Stimulated activated CD8-positive, alpha-beta memory T cell treated with anti-CD3 and anti-CD28 coated beads, Interleukin-15, amount 100 ng/mL, for 48 hours (primary cell): ENCODE results near the gene TBXA2R.
"Not testable (repeated sequence)": the region's sequence is repeated elsewhere in the genome, so short reads cannot be mapped to it uniquely, and the experiment has no call there.

ENCODE experiments used
- DNase-seq, 2 donors: peaks; one replicate each; pipeline ENCODE4 v3.0.0-alpha.2; 2020; ENCODE audit warnings: low read depth in 2 of 2

TBXA2R gene

GRCh38 chr19:3605361-3605760, 1.3 kb downstream of the TBXA2R start:
- DNase-seq: no peak

GRCh38 chr19:3604987-3605343, 1.7 kb downstream of the TBXA2R start:
- no peak for DNase-seq

GRCh38 chr19:3604227-3604986, 2.3 kb downstream of the TBXA2R start:
- DNase-seq: no peak

- DNase-seq: no peak
Observed at GRCh38 chr19:3603121-3603811, 3.4 kb downstream of the TBXA2R start.

GRCh38 chr19:3601021-3601420, 5.7 kb downstream of the TBXA2R start:
- DNase-seq: no peak

- DNase-seq: no peak
Observed at GRCh38 chr19:3599776-3600187, 6.9 kb downstream of the TBXA2R start.

- DNase-seq: no peak
Observed at GRCh38 chr19:3595521-3596061, 11.1 kb downstream of the TBXA2R start.

GRCh38 chr19:3593156-3593555, 13.5 kb downstream of the TBXA2R start:
- DNase-seq: no peak

- no peak for DNase-seq
Observed at GRCh38 chr19:3591876-3592613, 14.6 kb downstream of the TBXA2R start.

- no peak for DNase-seq
Observed at GRCh38 chr19:3590991-3591659, 15.6 kb downstream of the TBXA2R start.

- DNase-seq: no peak
Observed at GRCh38 chr19:3589949-3590348, 16.7 kb downstream of the TBXA2R start.

GRCh38 chr19:3589439-3589838, 17.2 kb downstream of the TBXA2R start:
- DNase-seq: no peak

- DNase-seq: no peak
Observed at GRCh38 chr19:3586707-3587346, 19.8 kb downstream of the TBXA2R start.

- no peak for DNase-seq
Observed at GRCh38 chr19:3586127-3586626, 20.5 kb downstream of the TBXA2R start.

GRCh38 chr19:3585301-3586126, 21.2 kb downstream of the TBXA2R start, which contains the start of gene GIPC3:
GIPC3 (plus strand) TSS chr19:3585478; CDS start chr19:3585598, 120 bp downstream.
- no peak for DNase-seq

- DNase-seq: not testable (repeated sequence)
Observed at GRCh38 chr19:3584036-3584802, 22.5 kb downstream of the TBXA2R start.

- DNase-seq: not testable (repeated sequence)
Observed at GRCh38 chr19:3581792-3582191, 24.9 kb downstream of the TBXA2R start.

- no peak for DNase-seq
Observed at GRCh38 chr19:3580156-3580934, 26.3 kb downstream of the TBXA2R start.

- no peak for DNase-seq
Observed at GRCh38 chr19:3578390-3578789, 28.3 kb downstream of the TBXA2R start.
